Measurements from ENCODE around the gene PRPH. TPM values are rescaled to one million over a fixed set of nuclear protein-coding genes. Genes with fewer than 3 reads are reported as not detected.

Gene PRPH
- total and polyA plus RNA-seq, 2 donors (not counting 1 experiment from before 2014, with no cell fraction given): not detected

GRCh38 chr12:49322708-49323523 is 28.0 kb downstream of the PRPH start, which contains the start of gene TROAP:
Gene TROAP (plus strand): TSS chr12:49323255. CDS start chr12:49323609, 354 bp downstream.
- DNase-seq: peak; percentile 98
- peak; percentile 99 for ATAC-seq (ENCODE audit: low read depth)
- intact Hi-C loops (cut with micrococcal nuclease): loop anchor here (1.0 to 2.0 kb wide), 5 partner anchors 14 to 470 kb away; partner anchors contain the start of genes C1QL4, DDX23, SPATS2 and TMBIM6
- H3K9me3 Mint-ChIP-seq (ENCODE audit: insufficient read depth): no peaks in the 10 kb centered on the region
- H3K4me3 Mint-ChIP-seq: peak within 1 kb of the TSS; percentile 99
- peak within 1 kb of the TSS; percentile 98 for H2AFZ ChIP-seq (ENCODE audit: insufficient read depth, low read depth, low read length, poor library complexity, severe bottlenecking)
- no peaks in the 10 kb centered on the region for H3K27me3 ChIP-seq (replicated peaks in 1 of 4; ENCODE audit: control extremely low read depth in 1 of 4, control insufficient read depth in 3 of 4, insufficient read depth in 4 of 4, low read length in 3 of 4)
- peaks cover 23% of the 10 kb centered on the region for H3K4me1 Mint-ChIP-seq
- no peaks in the 10 kb centered on the region for H3K27me3 Mint-ChIP-seq
- H3K27ac Mint-ChIP-seq: peak within 1 kb of the TSS; percentile 85
- H3K9ac ChIP-seq (ENCODE audit: low read length): peak within 1 kb of the TSS; percentile 71
- peaks cover 6% of the 10 kb centered on the region for H3K79me2 ChIP-seq (ENCODE audit: control insufficient read depth, insufficient read depth, low read length)
- no peaks in the 10 kb centered on the region for H4K20me1 ChIP-seq (ENCODE audit: control insufficient read depth, insufficient read depth, low read length, poor library complexity, severe bottlenecking)
- H3K9me3 ChIP-seq (ENCODE audit: control extremely low read depth in 1 of 3, control insufficient read depth in 2 of 3, insufficient read depth in 1 of 3, low read length in 2 of 3): peaks cover 0 to 3% (median 0%) of the 10 kb centered on the region in 3 donors
- H3K36me3 ChIP-seq (replicated peaks in 1 of 2; ENCODE audit: control extremely low read depth in 1 of 2, control insufficient read depth in 1 of 2, extremely low read depth in 1 of 2, insufficient read depth in 2 of 2, low read length in 1 of 2): no peaks in the 10 kb centered on the region
- H3K27ac ChIP-seq (ENCODE audit: low read length in 2 of 2): peak within 1 kb of the TSS; percentile 40 to 74
- POLR2A ChIA-PET: interaction anchor here (0.5 to 1.5 kb wide), 8 partner anchors 8 to 300 kb away, joined by 3 to 9 read pairs (median 4); partner anchors contain the start of genes DNAJC22, MCRS1 and PRPF40B
- TF ChIP-seq EZH2 (IDR thresholded peaks at IDR 0.05; ENCODE audit: borderline replicate concordance, insufficient read depth, low read depth, low read length, poor library complexity, severe bottlenecking): no peak
- no peak for TF ChIP-seq CTCF (IDR thresholded peaks at IDR 0.05)
- peak within 1 kb of the TSS; percentile 95 for H3K4me2 ChIP-seq (replicated peaks; ENCODE audit: low read depth, low read length, poor library complexity, severe bottlenecking)
- peaks cover 12 to 18% of the 10 kb centered on the region in 2 donors for H3K4me1 ChIP-seq (ENCODE audit: control insufficient read depth in 2 of 2, insufficient read depth in 2 of 2, low read length in 2 of 2)
- peak within 1 kb of the TSS; percentile 66 to 85 (median 70) for H3K4me3 ChIP-seq (ENCODE audit: control extremely low read depth in 1 of 5, extremely low read depth in 1 of 5, insufficient read depth in 1 of 5, low read depth in 2 of 5, low read length in 4 of 5)
- 2% methylated on average over 65 of the region's 65 CpGs for WGBS (ENCODE audit: insufficient coverage)
- CTCF ChIA-PET: interaction anchor here (0.5 to 3.5 kb wide), 12 partner anchors 9 to 191 kb away, joined by 3 to 20 read pairs (median 11); partner anchors contain the start of genes C1QL4, DNAJC22, PRPH and SPATS2
